ENCODE data around the gene MT1F. TPM values are rescaled to one million over a fixed set of nuclear protein-coding genes. Genes with fewer than 3 reads are reported as not detected.
A peak's percentile ranks its signal among the peaks of the same experiment; 100 is the strongest.

Gene MT1F
- total RNA-seq, 1 donor from 2014 or later: 6.3 TPM

- Mint-ChIP-seq H3K36me3 (ENCODE audit: insufficient read depth) (no peaks in the 10 kb centered on the region), H3K27me3 (peaks cover 93% of the 10 kb centered on the region), H3K9me3 (ENCODE audit: low read depth) (no peaks in the 10 kb centered on the region), H3K27ac (no peak overlapping the region), H3K4me3 (ENCODE audit: low read depth) (peak overlapping the region; percentile 11), H3K4me1 (ENCODE audit: low read depth) (peaks cover 6% of the 10 kb centered on the region)
- TF ChIP-seq CTCF (IDR thresholded peaks at IDR 0.05; ENCODE audit: unreplicated experiment): no peak
- no peak for DNase-seq (ENCODE audit: low spot score, unreplicated experiment)
Measured at GRCh38 chr16:56632848-56633365, 24.9 kb upstream of the MT1F start.

GRCh38 chr16:56633535-56633934 lies 24.2 kb upstream of the MT1F start:
- H3K27ac Mint-ChIP-seq: no peak overlapping the region
- TF ChIP-seq CTCF (IDR thresholded peaks at IDR 0.05; ENCODE audit: unreplicated experiment): no peak
- H3K36me3 Mint-ChIP-seq (ENCODE audit: insufficient read depth): no peaks in the 10 kb centered on the region
- DNase-seq (ENCODE audit: low spot score, unreplicated experiment): no peak
- peaks cover 6% of the 10 kb centered on the region for H3K4me1 Mint-ChIP-seq (ENCODE audit: low read depth)
- peaks cover 93% of the 10 kb centered on the region for H3K27me3 Mint-ChIP-seq
- H3K4me3 Mint-ChIP-seq (ENCODE audit: low read depth): no peak overlapping the region
- H3K9me3 Mint-ChIP-seq (ENCODE audit: low read depth): no peaks in the 10 kb centered on the region

GRCh38 chr16:56634715-56635440 lies 22.9 kb upstream of the MT1F start:
- H3K4me3 Mint-ChIP-seq (ENCODE audit: low read depth): no peak overlapping the region
- DNase-seq (ENCODE audit: low spot score, unreplicated experiment): no peak
- TF ChIP-seq CTCF (IDR thresholded peaks at IDR 0.05; ENCODE audit: unreplicated experiment): no peak
- H3K9me3 Mint-ChIP-seq (ENCODE audit: low read depth): no peaks in the 10 kb centered on the region
- peaks cover 93% of the 10 kb centered on the region for H3K27me3 Mint-ChIP-seq
- peaks cover 6% of the 10 kb centered on the region for H3K4me1 Mint-ChIP-seq (ENCODE audit: low read depth)
- H3K27ac Mint-ChIP-seq: no peak overlapping the region
- no peaks in the 10 kb centered on the region for H3K36me3 Mint-ChIP-seq (ENCODE audit: insufficient read depth)

GRCh38 chr16:56635441-56635967 lies 22.3 kb upstream of the MT1F start:
- no peaks in the 10 kb centered on the region for H3K36me3 Mint-ChIP-seq (ENCODE audit: insufficient read depth)
- no peaks in the 10 kb centered on the region for H3K9me3 Mint-ChIP-seq (ENCODE audit: low read depth)
- no peak overlapping the region for H3K4me3 Mint-ChIP-seq (ENCODE audit: low read depth)
- peaks cover 93% of the 10 kb centered on the region for H3K27me3 Mint-ChIP-seq
- H3K27ac Mint-ChIP-seq: no peak overlapping the region
- H3K4me1 Mint-ChIP-seq (ENCODE audit: low read depth): peaks cover 6% of the 10 kb centered on the region
- no peak for DNase-seq (ENCODE audit: low spot score, unreplicated experiment)
- TF ChIP-seq CTCF (IDR thresholded peaks at IDR 0.05; ENCODE audit: unreplicated experiment): no peak

- peaks cover 93% of the 10 kb centered on the region for H3K27me3 Mint-ChIP-seq
- H3K4me3 Mint-ChIP-seq (ENCODE audit: low read depth): no peak overlapping the region
- no peaks in the 10 kb centered on the region for H3K9me3 Mint-ChIP-seq (ENCODE audit: low read depth)
- H3K27ac Mint-ChIP-seq: no peak overlapping the region
- DNase-seq (ENCODE audit: low spot score, unreplicated experiment): no peak
- peaks cover 4% of the 10 kb centered on the region for H3K4me1 Mint-ChIP-seq (ENCODE audit: low read depth)
- no peaks in the 10 kb centered on the region for H3K36me3 Mint-ChIP-seq (ENCODE audit: insufficient read depth)
- no peak for TF ChIP-seq CTCF (IDR thresholded peaks at IDR 0.05; ENCODE audit: unreplicated experiment)
Measured at GRCh38 chr16:56636616-56637413, 20.9 kb upstream of the MT1F start.
